D721Med (cell line): ENCODE data around the gene DMBT1.

Source experiments
- DNase-seq: peaks from one replicate; pipeline ENCODE4 v3.0.0; 2011; ENCODE audit warnings: low spot score; ENCODE audit not compliant: insufficient read length
- FAIRE-seq: peaks from 2 replicates; lab custom pipeline; 2011; peaks lifted over from hg19 to GRCh38; lab: Jason Lieb, UNC
- CTCF ChIP-seq: IDR thresholded peaks from 2 replicates; pipeline ENCODE4 v1.5.1; 2012; ENCODE audit warnings: mild to moderate bottlenecking, control low read depth; ENCODE audit not compliant: insufficient read depth; ENCODE audit errors: missing control alignments

The DMBT1 gene

GRCh38 chr10:122665946-122666345 lies 105.4 kb downstream of the DMBT1 start:
- no peak for FAIRE-seq
- no peak for DNase-seq
- TF ChIP-seq CTCF: no peak

GRCh38 chr10:122669045-122669444 lies 108.5 kb downstream of the DMBT1 start:
- DNase-seq (no peak), FAIRE-seq (no peak)
- no peak for TF ChIP-seq CTCF

GRCh38 chr10:122669842-122670241 lies 109.3 kb downstream of the DMBT1 start:
- TF ChIP-seq CTCF: no peak
- no peak for DNase-seq
- no peak for FAIRE-seq

- FAIRE-seq: no peak
- DNase-seq: no peak
- no peak for TF ChIP-seq CTCF
Observed at GRCh38 chr10:122671355-122671754, 110.8 kb downstream of the DMBT1 start.

- no peak for TF ChIP-seq CTCF
- no peak for FAIRE-seq
- DNase-seq: no peak
Observed at GRCh38 chr10:122672655-122673054, 112.1 kb downstream of the DMBT1 start.

- no peak for TF ChIP-seq CTCF
- DNase-seq (no peak), FAIRE-seq (no peak)
Observed at GRCh38 chr10:122673269-122673668, 112.7 kb downstream of the DMBT1 start.

GRCh38 chr10:122673731-122674130 lies 113.2 kb downstream of the DMBT1 start:
- DNase-seq: no peak
- no peak for FAIRE-seq
- TF ChIP-seq CTCF: no peak
